Tibial nerve (tissue), 4 donors: Measurements from ENCODE around the gene CD151.
A peak's percentile ranks its signal among the peaks of the same experiment; 100 is the strongest.

ENCODE experiments used
- CTCF ChIP-seq, 5 experiments: fragments of 200-600 bp in 3 of 5; fragments of 450-650 bp in 2 of 5; sonication (generic) in 3 of 5; IDR thresholded peaks; one replicate each; pipeline ENCODE4 v1.5.1; 2016 to 2019; ENCODE audit warnings: antibody characterized with exemption in 5 of 5, mild to moderate bottlenecking in 3 of 5, moderate library complexity in 2 of 5
- EP300 ChIP-seq, 2 donors: sonication (generic); formaldehyde crosslinking; IDR thresholded peaks; one replicate each; pipeline ENCODE4 v1.6.1; 2017; ENCODE audit warnings: antibody characterized with exemption in 2 of 2, mild to moderate bottlenecking in 1 of 2

- no peak for TF ChIP-seq CTCF (IDR thresholded peaks at IDR 0.05)
- TF ChIP-seq EP300 (IDR thresholded peaks at IDR 0.05): peak in 1 of 2 donors; percentile 41
Measured at GRCh38 chr11:795634-796564, 36.9 kb upstream of the CD151 start.
